Measurements from ENCODE around the gene DRAP1. TPM values are rescaled to one million over a fixed set of nuclear protein-coding genes. Genes with fewer than 3 reads are reported as not detected.

DRAP1 gene
- total RNA-seq, 1 donor from 2014 or later = 69.8 TPM

DNA sequence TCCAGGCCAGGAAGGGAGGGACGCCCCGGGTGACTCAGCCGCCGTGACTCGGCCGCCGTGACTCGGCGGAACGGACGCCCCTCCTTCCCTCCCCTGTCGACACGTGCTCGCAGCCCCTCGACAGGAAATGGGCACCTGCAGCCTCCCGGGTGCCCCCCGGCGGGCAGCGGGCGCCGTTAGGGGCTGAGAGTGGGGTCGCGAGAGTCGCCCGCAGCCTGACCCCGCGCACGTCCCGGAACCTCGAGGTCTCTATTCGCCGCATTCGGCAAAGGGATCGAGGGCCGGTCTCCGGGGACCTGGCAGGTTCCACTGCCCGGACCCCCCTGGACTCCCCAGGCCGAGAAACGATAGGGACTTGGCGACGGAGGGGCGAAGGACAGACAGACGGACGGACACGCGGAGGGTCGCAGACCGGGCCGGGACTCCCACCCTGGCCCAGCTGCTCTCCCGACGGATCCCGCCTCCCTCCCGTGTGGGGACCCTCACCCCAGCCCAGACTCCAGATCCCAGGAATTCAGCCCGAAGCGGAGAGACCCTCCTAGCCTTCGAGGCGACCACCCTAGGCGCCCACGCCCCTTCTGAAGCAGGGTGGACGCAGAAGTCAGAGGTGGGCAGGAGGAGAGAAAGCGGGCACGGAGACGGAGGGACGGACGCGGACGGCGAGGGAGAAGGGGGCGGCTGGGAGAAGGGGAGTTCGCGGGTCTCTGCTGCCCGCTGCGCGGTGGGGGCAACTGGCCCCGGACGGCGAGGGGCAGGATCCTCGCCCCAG lies 19.7 kb upstream of the DRAP1 start:
- DNase-seq (ENCODE audit: low spot score) (no peak), ATAC-seq (peak; percentile 30)
- intact Hi-C loops (cut with DNase I) = no loop called here

DNA sequence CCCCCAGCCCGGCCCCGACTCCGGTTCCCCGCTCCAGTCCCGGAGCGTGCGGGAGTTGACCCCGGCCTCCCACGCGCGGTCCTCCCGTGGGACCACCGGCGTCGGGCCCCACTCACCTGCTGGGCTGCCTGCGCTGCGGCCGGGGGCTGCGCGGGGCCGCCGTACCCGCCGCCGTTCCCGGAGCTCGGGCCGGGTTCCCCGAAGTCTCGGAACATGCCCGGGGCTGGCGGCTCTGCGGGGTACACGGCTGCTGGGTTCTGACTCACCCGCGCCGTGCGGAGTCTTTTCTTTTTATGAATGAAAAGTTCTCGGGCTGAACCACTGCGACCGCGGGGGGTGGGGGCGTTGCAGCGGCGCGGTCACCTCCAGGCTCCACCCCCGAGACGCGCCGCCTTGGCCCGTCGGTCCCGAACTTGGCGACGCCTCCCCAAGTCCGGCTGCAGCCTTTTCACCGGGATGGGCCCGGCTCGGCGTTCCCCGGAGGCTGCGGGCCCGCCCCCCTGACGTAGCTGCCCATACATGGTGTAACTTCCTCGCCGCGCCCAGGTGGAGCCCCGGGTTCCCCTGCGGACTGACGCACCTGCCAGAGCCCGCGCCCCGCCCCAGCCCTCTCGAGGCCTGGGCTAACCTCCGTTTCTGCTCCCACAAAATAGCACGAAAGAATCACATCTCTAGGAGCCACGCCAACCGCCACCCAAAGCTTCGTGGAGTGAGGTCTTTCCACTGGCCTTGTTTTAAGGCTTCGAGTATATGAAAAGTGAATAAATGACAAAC lies 18.9 kb upstream of the DRAP1 start, which contains the start of gene FOSL1:
TSS of gene FOSL1 (minus strand) at position 264 of the 774 bp plus-strand sequence. CDS start at position 215, 49 bp downstream.
- DNase-seq (ENCODE audit: low spot score) = peak; percentile 86
- intact Hi-C loops (cut with DNase I) = no loop called here
- peak; percentile 88 for ATAC-seq

DNA sequence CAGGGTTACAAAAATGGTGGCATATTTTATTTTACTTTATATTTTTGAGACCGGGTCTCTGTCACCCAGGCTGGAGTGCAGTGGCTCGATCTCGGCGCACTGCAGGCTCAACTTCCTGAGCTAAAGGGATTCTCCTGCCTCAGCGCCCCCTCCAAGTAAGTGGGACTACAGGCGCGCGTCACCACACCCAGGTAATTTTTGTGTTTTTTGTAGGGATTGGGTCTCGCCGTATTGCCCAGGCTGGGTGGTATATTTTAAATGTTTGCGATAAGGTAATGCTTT lies 18.4 kb upstream of the DRAP1 start:
- no peak for DNase-seq (ENCODE audit: low spot score)
- ATAC-seq = no peak
- intact Hi-C loops (cut with DNase I) = no loop called here

DNA sequence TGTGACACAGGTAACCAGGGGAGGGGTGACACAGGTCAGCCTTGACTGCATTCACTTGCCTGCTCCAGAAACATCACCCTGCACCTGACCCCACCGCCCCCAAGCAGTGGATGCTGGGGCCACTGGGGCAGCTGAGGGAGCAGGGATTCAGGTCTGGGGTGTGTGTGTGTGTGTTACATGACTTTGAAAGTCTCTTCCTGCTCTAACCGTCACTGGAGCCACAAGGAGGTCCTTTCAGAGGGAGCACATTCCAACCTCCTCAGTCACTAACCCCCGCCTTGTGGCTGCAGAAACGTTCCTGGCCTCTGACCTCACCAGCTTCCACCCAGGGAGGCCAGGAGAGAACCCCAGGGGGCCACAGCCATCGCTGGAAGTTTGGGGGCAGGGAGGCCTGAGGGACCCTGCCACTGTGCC lies 16.2 kb upstream of the DRAP1 start:
- intact Hi-C loops (cut with DNase I) = no loop called here
- no peak for ATAC-seq
- no peak for DNase-seq (ENCODE audit: low spot score)

DNA sequence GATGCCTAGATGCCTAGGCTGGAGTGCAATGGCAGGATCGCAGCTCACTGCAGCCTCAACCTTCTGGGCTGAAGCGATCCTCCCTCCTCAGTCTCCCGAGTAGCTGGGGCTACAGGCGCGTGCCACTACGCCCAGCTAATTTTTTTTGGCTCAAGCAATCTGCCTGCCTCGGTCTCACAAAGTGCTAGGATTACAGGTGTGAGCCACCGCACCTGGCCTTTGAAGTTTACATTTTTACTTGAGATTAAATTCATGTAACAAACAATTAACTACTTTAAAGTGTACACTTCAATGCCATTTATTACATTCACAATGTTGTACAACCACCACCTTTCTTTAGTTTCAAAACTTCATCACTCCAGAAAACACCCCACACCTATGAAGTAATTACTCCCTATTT lies 15.5 kb upstream of the DRAP1 start:
- DNase-seq (ENCODE audit: low spot score) = no peak

DNA sequence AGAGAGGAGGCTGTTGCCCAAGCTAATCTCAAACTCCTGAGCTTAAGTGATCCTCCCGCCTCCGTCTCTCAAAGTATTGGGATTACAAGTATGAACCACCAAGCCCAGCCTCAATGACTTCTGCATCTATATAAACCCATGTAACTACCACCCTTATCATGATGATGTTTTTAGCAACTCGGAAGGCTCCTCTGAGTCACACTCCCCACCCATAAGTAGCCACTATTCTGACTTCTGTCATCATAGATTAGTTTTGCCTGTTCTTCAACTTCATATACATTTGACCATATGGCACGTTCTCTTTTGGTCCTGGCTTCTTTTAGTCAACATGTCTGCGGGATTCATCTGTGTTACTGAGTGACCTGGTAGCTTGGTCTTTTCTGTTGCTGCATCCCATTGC lies 12.6 kb upstream of the DRAP1 start:
- no peak for ATAC-seq

More for the DNA sequence above, 15.5 kb upstream of the DRAP1 start:
- intact Hi-C loops (cut with DNase I) = no loop called here
- ATAC-seq = no peak

DNA sequence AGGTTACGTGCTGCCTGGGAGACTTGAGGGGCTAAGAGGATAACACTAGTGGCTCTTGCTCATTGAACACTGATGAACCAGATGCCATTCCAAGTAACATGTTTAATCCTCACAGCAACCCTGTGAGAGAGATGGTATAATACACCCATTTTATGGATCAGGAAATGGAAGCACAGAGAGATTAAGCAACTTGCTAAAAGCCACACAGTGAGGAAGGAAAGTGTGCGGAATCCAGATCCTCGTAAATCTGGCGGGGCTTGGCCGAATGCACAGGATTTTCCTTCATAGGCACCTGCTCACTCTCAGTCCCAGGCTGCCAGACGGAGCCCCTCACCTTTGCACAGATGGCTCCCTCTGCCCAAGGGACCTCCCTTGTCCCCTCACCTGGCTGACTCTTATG lies 11.3 kb upstream of the DRAP1 start:
- no peak for DNase-seq (ENCODE audit: low spot score)
- intact Hi-C loops (cut with DNase I) = no loop called here
- ATAC-seq = no peak

More for the DNA sequence above, 12.6 kb upstream of the DRAP1 start:
- intact Hi-C loops (cut with DNase I) = no loop called here
- no peak for DNase-seq (ENCODE audit: low spot score)

DNA sequence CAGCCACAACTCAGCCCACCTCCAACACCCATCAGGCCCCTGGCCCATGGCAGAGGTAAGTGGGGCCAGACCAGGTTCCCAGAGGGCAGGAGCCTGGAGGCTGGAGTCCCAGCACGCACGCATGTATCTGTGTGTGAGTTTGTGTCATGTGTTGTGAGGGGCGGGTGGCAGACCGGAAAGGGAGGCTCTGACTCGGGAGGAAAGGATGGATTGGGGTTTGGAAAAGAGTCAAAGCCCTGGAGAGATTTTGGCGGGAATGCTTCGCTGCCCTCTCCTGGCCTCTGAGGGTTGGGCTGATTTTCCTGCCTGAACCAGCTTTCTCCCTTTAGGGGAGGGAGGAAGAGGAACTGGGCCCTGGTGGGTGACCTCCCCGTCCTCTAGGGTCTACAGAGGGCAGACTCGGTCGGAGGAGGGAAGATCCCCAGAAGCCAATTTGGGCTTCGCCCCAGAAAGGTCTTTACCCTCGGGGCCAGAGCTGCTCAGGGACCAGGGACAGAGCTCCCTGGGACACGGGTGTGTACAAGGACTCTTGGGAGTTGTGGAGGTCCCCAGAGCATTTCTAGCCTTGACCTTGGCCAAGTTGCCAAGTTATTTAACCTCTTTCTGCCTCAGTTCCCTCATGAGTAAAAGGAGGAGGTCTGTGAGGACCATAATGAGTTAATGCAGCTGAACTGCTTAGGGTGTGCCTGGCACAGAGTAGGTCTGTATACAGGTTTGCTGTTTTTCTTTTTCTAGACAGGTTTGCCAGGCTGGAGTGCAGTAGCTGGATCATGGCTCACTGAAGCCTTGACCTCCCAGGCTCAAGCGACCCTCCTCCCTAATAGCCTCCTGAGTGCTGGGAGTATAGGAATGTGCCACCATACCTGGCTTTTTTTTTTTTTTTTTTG lies 7.3 kb upstream of the DRAP1 start:
- no peak for DNase-seq (ENCODE audit: low spot score)
- intact Hi-C loops (cut with DNase I) = no loop called here
- ATAC-seq = peak; percentile 76

DNA sequence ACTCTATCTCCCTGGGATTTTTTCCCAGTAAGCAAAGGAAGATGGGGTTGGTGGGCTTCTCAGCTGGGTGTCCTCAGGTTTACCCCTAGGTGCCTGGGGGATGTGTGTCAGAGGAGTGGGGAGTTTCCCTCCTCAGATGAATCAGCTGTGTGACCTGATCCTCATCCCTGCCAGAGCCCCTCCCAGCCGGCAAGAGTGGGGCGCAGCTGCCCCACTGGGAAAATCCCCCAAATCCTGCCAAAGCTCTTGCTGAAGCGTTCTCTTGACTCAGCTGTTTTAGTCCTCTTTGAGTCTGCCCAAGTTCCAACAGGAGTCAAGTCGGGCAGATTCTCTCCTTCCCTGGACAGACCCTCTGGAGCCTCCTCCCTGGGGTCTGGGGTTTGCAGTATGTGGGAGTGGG lies 6.4 kb upstream of the DRAP1 start:
- DNase-seq (ENCODE audit: low spot score) = no peak
- no peak for ATAC-seq
- intact Hi-C loops (cut with DNase I) = no loop called here

DNA sequence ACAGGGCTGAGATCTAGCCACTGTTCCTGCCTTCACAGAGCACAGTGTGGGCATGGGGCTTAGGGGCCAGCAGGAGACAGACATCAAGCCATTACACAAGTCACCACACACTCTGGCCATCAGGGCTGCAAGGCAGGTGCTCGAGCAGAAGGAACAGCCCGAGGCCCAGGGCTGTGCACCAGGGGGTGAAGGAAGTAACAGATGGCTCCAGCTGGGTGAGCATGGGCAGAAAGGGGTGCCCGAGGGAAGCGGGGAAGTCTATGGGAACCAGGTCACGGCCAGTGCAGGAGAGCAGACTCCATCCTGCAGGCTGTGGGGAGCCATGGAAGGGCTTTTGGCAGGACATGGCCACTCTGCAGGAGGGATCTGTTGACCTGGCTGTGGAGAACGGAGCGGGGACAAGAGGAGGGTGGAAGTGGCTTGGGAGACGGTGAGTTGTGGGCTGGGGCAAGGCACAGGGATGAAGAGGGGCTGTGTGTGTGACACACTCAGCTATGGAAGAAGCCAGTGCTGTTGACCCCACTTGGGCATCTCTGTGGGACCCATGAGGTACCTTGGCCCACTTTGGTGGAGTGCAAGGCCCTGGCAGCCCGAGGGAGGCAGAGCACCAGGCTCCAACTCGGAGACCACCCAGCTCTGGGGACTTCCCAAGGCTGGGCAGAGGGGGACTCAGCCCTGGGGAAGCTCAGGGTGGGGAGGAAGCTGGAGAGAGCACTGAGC lies 4.0 kb upstream of the DRAP1 start:
- ATAC-seq = no peak
- intact Hi-C loops (cut with DNase I) = no loop called here
- no peak for DNase-seq (ENCODE audit: low spot score)

DNA sequence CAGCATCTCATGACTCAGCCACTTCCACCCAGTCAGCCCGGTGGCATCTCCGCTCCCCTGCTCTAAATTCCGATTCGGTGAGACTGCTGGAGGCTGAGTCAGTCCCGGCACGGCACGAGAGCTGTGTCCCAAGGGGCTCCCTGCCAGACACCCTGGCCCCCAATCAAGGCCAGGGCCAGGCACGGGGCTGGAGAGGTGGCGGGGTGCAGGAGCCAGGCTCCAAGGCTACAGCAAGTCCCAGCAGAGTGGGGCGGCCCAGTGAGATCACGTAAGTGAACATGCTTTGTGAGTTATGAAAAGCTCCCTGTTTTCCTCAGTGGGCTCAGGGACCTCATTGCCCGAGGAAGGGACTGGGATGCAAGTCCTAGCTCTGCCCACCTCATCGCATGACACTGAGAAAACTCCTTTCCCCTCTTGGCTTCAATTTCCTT lies 3.4 kb upstream of the DRAP1 start:
- intact Hi-C loops (cut with DNase I) = no loop called here
- peak; percentile 34 for ATAC-seq
- peak; percentile 80 for DNase-seq (ENCODE audit: low spot score)

DNA sequence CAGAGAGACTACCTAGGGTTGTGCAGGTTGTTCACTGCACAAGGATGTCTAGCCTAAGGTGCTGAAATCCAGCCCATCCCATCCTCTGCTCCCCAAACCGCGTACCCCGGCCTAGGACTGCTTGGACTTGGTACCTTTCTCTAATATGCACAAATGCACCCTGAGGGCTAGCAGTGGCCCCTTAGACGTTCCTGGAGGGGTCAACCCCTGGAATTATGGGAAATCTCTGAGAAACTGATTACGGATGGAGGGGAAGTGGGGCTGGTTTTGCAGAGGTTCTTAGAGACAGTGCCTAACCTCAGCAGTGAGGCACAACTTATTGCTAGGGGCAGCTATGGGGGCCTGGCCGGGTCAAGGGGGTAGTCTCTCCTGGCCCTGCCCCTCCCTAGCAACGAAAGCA lies 2.8 kb upstream of the DRAP1 start:
- ATAC-seq = no peak
- intact Hi-C loops (cut with DNase I) = no loop called here
- DNase-seq (ENCODE audit: low spot score) = no peak

DNA sequence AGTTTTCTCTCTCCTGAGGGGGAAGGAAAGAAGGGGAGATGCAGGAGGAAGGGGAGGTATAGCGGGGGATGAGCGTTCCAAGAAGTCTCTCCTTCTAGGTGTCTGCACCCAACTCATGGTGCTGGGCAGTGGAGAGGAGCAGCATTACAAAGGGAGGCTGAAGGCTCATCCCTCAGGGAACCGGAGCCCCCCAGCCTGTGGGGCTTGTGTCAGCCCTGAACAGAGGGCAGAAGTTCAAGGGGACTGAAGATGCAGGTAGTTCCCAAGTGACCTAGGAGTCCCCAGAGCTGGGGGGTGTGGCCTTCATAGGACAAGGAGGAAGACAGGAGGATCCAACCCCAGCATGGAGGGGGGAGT lies 2.2 kb upstream of the DRAP1 start:
- ATAC-seq (no peak), DNase-seq (ENCODE audit: low spot score) (no peak)
- intact Hi-C loops (cut with DNase I) = no loop called here

DNA sequence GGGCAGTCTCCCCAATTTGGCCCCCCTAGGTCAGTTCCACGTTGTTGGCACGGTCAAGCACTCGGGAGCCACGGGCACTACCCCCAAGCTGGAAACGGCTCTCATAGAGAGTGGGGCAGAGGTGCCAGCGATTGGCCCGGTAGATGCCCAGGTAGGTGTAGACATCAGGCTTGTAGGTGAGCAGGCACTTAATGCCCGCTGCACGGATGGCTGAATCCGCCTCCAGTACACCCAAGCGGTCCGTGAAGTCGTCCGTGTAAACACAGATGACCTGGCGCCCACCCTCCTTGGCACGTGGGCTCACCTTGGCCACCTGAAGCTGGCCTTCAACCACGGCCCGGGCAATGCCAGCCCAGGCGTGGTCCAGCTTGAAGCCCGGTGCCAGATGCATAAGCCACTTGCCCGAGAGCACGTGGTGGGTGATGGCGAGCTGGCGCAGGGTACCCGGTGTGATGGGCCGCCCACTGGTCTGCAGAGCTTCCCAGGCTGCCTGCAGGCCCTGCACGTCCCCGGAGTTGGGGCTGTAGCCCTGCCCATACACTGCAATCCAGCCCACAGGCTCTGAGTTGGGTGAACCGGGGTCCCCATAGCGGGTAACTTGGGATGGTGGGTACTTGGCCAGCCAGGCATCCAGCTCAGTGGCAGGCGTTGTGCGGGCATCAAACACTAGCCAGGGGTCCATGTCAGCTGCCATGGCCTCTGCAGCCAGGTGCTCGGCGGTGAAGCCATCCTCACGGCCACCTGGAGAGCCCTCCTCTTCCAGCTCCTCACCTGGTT lies 1.6 kb upstream of the DRAP1 start:
- intact Hi-C loops (cut with DNase I) = no loop called here
- DNase-seq (ENCODE audit: low spot score) (no peak), ATAC-seq (no peak)

DNA sequence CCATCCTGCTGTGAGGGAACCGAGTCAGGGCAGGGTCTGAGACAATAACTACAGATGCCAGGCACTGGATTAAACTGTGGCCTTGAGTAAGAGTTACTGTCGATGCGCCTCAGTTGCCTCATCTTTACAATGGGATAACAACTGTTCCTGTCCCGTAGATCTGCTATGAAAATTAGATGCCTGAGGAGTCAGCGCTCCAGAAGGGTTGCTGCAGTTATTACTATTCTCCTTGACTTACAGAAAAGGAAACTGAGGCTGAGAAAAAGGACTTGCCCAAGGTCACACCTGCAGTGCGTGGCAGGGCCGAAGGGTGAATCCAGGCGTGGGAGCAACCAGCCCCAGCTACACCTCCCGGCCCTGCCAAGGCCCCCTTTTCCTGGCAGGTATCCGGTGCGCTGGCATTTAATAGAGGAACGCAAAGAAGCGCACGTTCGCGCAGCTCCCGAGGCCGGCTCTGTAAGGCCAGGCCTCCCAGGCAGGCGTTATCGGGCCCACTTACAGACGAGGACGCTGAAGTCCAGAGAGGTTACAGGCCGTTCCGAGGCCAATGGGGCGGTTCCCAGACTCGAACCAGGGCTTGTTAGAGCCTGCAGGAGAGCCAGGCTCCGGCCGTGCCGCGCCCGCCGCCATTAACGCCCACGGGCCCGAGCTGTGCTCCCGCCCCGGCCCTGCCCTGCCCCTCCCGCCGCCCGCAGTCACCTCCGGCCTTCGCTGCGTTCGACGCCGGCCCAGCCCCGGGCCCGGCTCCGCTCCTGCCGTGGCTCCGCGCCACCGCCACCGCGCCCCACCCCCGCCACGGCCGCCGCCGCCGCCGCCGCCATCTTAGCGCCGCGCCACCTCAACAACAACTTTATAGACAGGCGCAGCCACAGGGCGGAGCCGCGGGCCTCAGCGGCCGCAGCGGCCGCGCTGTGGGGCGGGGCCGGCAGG lies 750 bp upstream of the DRAP1 start, which contains the start of gene C11orf68:
TSS of gene C11orf68 (minus strand) at position 852 of the 930 bp plus-strand sequence. CDS start at position 821, 31 bp downstream.
- DNase-seq (ENCODE audit: low spot score) = no peak
- ATAC-seq = no peak
- intact Hi-C loops (cut with DNase I) = no loop called here

DNA sequence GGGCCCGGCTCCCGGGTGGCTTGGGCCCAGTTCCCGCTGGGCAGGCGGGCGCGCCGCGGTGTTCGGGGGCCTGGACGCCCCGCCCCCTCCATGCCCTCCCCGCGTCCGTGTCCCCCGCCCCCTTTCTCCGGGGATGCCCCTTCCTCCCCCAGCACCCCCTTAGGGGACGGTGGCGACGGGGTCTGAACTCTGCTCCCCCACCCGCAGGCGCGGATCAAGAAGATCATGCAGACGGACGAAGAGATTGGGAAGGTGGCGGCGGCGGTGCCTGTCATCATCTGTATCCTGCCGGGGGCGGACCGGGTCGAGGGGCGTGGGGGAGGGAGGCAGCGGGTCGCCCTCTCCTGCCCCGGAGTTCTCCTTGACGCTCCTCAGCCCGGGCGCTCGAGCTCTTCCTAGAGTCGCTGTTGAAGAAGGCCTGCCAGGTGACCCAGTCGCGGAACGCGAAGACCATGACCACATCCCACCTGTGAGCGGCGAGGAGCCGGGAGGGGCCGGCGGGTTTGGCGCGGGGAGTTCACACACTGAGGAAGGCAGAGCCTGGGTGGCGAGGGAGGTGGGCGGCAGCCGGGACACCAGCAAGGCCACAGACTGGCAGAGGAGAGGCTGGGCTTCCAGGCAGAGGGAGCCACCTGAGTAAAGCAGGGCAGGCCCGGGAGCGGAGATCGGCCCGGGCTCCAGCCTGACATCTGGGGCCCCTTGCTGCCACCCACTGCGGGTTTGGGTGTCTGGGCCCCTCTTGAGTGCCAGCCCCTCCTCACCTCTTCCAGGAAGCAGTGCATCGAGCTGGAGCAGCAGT lies 546 bp downstream of the DRAP1 start:
- ATAC-seq = peak; percentile 8
- peak; percentile 81 for DNase-seq (ENCODE audit: low spot score)
- intact Hi-C loops (cut with DNase I) = no loop called here

All from sciatic nerve (tissue), 2 donors.